GM13976 (cell line): ENCODE data around the gene IFT57.

ENCODE experiments used
- DNase-seq: peaks from one replicate; pipeline ENCODE4 v3.0.0; 2012; ENCODE audit warnings: low spot score
- CTCF ChIP-seq: IDR thresholded peaks from 2 replicates; pipeline ENCODE4 v1.5.1; 2012; ENCODE audit warnings: borderline replicate concordance, mild to moderate bottlenecking; ENCODE audit not compliant: insufficient read depth; ENCODE audit errors: extremely low read depth, missing control alignments, control extremely low read depth
- in situ Hi-C: fragments of 300-500 bp; cut with MboI; formaldehyde crosslinking; loops from one replicate; pipeline ENCODE4 v1.12.0; 2022; ENCODE audit warnings: low sequenced_read_pairs, mixed read lengths, inconsistent platforms; ENCODE audit not compliant: unreplicated experiment

IFT57 gene

GRCh38 chr3:108146139-108146538, 76.1 kb downstream of the IFT57 start:
- in situ Hi-C loops, result no loop called here
- no peak for TF ChIP-seq CTCF
- DNase-seq, result no peak

GRCh38 chr3:108145578-108145977, 76.6 kb downstream of the IFT57 start:
- TF ChIP-seq CTCF, result no peak
- no peak for DNase-seq
- in situ Hi-C loops, result no loop called here

- TF ChIP-seq CTCF, result no peak
Observed at GRCh38 chr3:108137460-108137814, 84.8 kb downstream of the IFT57 start.

GRCh38 chr3:108136561-108137459, 85.4 kb downstream of the IFT57 start:
- DNase-seq, result no peak
- no peak for TF ChIP-seq CTCF
- in situ Hi-C loops, result no loop called here

More at GRCh38 chr3:108137460-108137814, 84.8 kb downstream of the IFT57 start:
- in situ Hi-C loops, result no loop called here
- no peak for DNase-seq

GRCh38 chr3:108134555-108134880, 87.7 kb downstream of the IFT57 start:
- in situ Hi-C loops, result no loop called here
- DNase-seq, result no peak
- TF ChIP-seq CTCF, result no peak

GRCh38 chr3:108133858-108134554, 88.2 kb downstream of the IFT57 start:
- in situ Hi-C loops, result no loop called here
- no peak for TF ChIP-seq CTCF
- DNase-seq, result no peak

- TF ChIP-seq CTCF, result no peak
- in situ Hi-C loops, result no loop called here
- no peak for DNase-seq
Observed at GRCh38 chr3:108133048-108133369, 89.2 kb downstream of the IFT57 start.
